Rectal smooth muscle tissue (tissue), 1 donor: ENCODE measurements around the gene NBAS.
"Not testable (repeated sequence)": the region's sequence is repeated elsewhere in the genome, so short reads cannot be mapped to it uniquely, and the experiment has no call there.

ENCODE experiments used
- H3K27ac ChIP-seq: one replicate; pipeline ENCODE4 v1.7.0; 2013; ENCODE audit warnings: low read depth, low read length, inconsistent platforms
- H3K27me3 ChIP-seq: one replicate; pipeline ENCODE4 v1.7.0; 2013; ENCODE audit warnings: low read length; ENCODE audit not compliant: control insufficient read depth, insufficient read depth
- H3K36me3 ChIP-seq: one replicate; pipeline ENCODE4 v1.7.0; 2013; ENCODE audit warnings: low read length; ENCODE audit not compliant: control insufficient read depth, insufficient read depth
- H3K4me1 ChIP-seq: one replicate; pipeline ENCODE4 v1.7.0; 2013; ENCODE audit warnings: low read length; ENCODE audit not compliant: control insufficient read depth, insufficient read depth
- H3K4me3 ChIP-seq: one replicate; pipeline ENCODE4 v1.7.0; 2013; ENCODE audit warnings: low read length
- H3K9ac ChIP-seq: one replicate; pipeline ENCODE4 v1.7.0; 2013; ENCODE audit warnings: low read length

The NBAS gene

DNA sequence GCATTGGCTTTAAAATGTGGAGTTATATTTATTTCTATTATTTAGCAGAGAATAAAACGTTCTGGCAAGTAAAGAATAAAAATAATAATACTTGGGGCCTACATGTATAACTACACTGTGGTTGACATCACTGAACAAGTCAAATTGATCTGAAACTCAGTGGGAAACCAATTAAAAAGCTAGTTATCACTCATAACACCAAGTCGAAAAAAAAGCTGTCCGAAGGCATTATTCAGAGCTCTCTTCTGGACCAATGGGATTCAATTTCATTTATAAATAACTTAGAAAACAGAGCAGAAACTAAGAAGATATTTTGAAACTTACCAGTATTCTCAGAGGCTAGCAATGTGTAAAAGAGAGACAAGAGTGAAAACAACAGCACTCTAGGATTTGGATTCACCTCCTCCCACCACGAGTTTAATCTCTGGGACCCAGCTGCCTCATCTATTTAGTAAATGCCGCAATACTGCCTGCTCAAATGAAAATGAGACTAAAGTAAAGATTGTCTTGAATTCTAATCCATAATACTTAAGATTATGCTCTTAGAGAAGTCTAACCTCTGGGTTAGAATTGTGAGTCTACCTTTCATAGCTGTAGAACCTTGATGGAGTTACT, 128.4 kb downstream of the NBAS start:
- H3K27ac ChIP-seq = no peak overlapping the region
- no peaks in the 10 kb centered on the region for H3K4me1 ChIP-seq
- H3K4me3 ChIP-seq = no peak overlapping the region
- H3K27me3 ChIP-seq = no peaks in the 10 kb centered on the region
- H3K9ac ChIP-seq = no peak overlapping the region
- H3K36me3 ChIP-seq = no peaks in the 10 kb centered on the region

GRCh38 chr2:15429032-15429431, 132.1 kb downstream of the NBAS start:
- no peak overlapping the region for H3K27ac ChIP-seq
- no peaks in the 10 kb centered on the region for H3K27me3 ChIP-seq
- H3K9ac ChIP-seq = no peak overlapping the region
- no peaks in the 10 kb centered on the region for H3K36me3 ChIP-seq
- no peaks in the 10 kb centered on the region for H3K4me1 ChIP-seq
- H3K4me3 ChIP-seq = no peak overlapping the region

DNA sequence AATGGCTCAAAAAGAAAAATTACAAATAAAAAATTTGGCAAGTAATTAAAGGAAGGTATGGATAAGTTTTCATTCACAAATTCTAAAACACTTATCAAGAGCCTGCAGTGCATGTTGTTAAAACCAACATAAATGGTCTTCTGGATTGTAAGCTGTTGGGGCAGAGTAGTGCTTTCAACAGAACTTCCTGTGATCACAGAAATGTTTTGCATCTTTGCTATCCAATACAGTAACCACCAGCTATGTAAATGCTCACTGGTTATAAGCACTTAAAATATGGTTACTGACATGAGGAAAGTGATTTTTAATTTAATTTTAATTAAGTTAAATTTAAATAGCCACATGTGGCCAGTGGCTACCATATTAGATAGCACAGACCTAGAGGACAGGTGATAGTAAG, 133.1 kb downstream of the NBAS start:
- no peaks in the 10 kb centered on the region for H3K4me1 ChIP-seq
- no peaks in the 10 kb centered on the region for H3K27me3 ChIP-seq
- H3K9ac ChIP-seq = no peak overlapping the region
- H3K4me3 ChIP-seq = no peak overlapping the region
- H3K27ac ChIP-seq = no peak overlapping the region
- H3K36me3 ChIP-seq = peaks cover 2% of the 10 kb centered on the region

- no peak overlapping the region for H3K9ac ChIP-seq
- H3K4me1 ChIP-seq = no peaks in the 10 kb centered on the region
- H3K36me3 ChIP-seq = peaks cover 2% of the 10 kb centered on the region
- no peak overlapping the region for H3K27ac ChIP-seq
- no peaks in the 10 kb centered on the region for H3K27me3 ChIP-seq
- H3K4me3 ChIP-seq = no peak overlapping the region
Measured at GRCh38 chr2:15426606-15427005, 134.5 kb downstream of the NBAS start.

GRCh38 chr2:15425712-15426111, 135.4 kb downstream of the NBAS start:
- Histone ChIP-seq H3K36me3 (peaks cover 2% of the 10 kb centered on the region), H3K4me3 (no peak overlapping the region), H3K9ac (no peak overlapping the region), H3K27me3 (no peaks in the 10 kb centered on the region), H3K27ac (no peak overlapping the region), H3K4me1 (no peaks in the 10 kb centered on the region)

- Histone ChIP-seq H3K4me1 (no peaks in the 10 kb centered on the region), H3K9ac (no peak overlapping the region), H3K4me3 (no peak overlapping the region), H3K27ac (no peak overlapping the region), H3K36me3 (peaks cover 2% of the 10 kb centered on the region), H3K27me3 (no peaks in the 10 kb centered on the region)
Measured at GRCh38 chr2:15421753-15422152, 139.4 kb downstream of the NBAS start.

- H3K4me1 ChIP-seq = no peaks in the 10 kb centered on the region
- no peaks in the 10 kb centered on the region for H3K27me3 ChIP-seq
- H3K27ac ChIP-seq = no peak overlapping the region
- H3K4me3 ChIP-seq = no peak overlapping the region
- H3K9ac ChIP-seq = no peak overlapping the region
- peaks cover 4% of the 10 kb centered on the region for H3K36me3 ChIP-seq
Measured at GRCh38 chr2:15415748-15416147, 145.4 kb downstream of the NBAS start.

DNA sequence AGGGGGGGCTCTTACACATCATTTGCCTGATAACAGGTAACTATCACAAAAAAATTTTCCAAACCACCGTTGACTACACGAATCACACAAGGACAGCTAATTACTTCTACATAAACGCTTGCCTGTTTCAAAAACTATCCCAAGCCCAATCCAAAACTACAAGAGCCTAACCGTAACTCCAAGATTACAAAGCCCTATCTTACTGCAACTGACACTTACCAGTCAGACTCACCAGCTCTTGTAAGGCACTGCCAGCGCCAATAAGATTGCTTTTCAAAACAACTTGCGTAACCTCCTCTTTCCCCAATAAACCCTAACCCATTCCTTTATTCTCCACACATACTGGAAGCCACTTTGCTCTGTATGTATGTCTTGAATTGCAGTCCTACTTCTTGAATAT, 148.4 kb downstream of the NBAS start:
- no peak overlapping the region for H3K4me3 ChIP-seq
- H3K27me3 ChIP-seq = no peaks in the 10 kb centered on the region
- H3K36me3 ChIP-seq = peaks cover 4% of the 10 kb centered on the region
- no peak overlapping the region for H3K27ac ChIP-seq
- H3K4me1 ChIP-seq = no peaks in the 10 kb centered on the region
- H3K9ac ChIP-seq = no peak overlapping the region

- Histone ChIP-seq H3K9ac (no peak overlapping the region), H3K27me3 (no peaks in the 10 kb centered on the region), H3K36me3 (peaks cover 4% of the 10 kb centered on the region), H3K4me1 (no peaks in the 10 kb centered on the region), H3K4me3 (no peak overlapping the region), H3K27ac (no peak overlapping the region)
Measured at GRCh38 chr2:15412309-15412708, 148.8 kb downstream of the NBAS start.

DNA sequence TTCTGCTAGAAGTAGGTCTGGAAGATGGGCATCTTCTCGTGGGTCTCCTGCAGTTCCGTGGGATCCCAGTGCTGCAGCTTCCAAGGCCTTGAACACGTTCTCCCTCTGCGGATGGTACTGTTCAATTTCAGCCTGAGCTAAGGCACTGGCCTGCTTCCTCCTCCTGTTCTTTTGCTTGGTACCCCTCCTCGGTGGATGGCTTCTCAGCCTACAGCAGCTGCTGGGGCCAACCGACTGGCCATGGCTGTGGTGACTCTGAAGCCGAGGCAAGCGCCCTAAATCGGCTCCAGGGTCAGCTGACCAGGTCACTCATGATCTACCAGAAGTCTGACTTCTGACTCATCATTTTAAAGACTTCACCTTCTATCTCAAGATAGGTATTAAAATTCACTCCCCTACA, 150.2 kb downstream of the NBAS start:
- no peak overlapping the region for H3K4me3 ChIP-seq
- no peak overlapping the region for H3K9ac ChIP-seq
- no peak overlapping the region for H3K27ac ChIP-seq
- peaks cover 4% of the 10 kb centered on the region for H3K36me3 ChIP-seq
- no peaks in the 10 kb centered on the region for H3K27me3 ChIP-seq
- no peaks in the 10 kb centered on the region for H3K4me1 ChIP-seq

DNA sequence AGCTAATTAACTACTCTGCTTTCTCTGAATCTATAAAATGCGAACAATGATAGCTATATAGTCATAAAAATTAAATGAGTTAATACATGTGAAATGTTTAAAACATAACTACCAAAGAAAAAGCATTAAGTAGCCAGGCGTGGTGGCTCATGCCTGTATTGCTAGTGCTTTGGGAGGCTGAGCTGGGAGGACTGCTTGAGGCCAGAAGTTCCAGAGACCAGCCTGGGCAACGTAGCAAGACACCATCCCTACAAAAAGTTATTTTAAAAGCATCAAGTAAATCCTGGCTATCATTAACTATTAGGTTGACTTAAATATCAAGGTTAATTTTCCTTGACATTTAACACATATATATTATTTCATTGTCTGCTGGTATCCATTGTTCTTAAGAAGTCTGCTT, 152.4 kb downstream of the NBAS start:
- H3K27me3 ChIP-seq = no peaks in the 10 kb centered on the region
- no peak overlapping the region for H3K27ac ChIP-seq
- peaks cover 4% of the 10 kb centered on the region for H3K36me3 ChIP-seq
- H3K9ac ChIP-seq = no peak overlapping the region
- H3K4me3 ChIP-seq = no peak overlapping the region
- H3K4me1 ChIP-seq = no peaks in the 10 kb centered on the region

DNA sequence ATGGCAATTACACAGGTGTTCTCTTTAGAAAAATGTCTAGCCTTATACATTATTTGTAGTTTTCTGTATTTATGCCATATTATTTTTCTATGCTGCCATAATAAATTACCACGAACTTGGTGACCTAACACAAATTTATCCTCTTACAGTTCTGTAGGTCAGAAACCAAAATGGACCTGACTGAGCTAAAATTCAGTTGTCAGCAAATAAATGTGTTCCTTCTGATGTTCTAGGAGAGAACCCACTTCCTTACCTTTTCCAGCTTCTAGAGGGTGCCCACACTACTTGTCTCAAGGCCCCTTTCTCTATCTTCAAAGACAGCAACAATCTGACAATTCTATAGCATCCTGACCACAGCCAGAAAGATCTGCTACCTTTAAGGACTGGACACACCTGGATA, 153.5 kb downstream of the NBAS start:
- Histone ChIP-seq H3K27ac (no peak overlapping the region), H3K36me3 (no peaks in the 10 kb centered on the region), H3K4me1 (no peaks in the 10 kb centered on the region), H3K4me3 (no peak overlapping the region), H3K9ac (no peak overlapping the region), H3K27me3 (no peaks in the 10 kb centered on the region)

- not testable (repeated sequence) for H3K4me1 ChIP-seq, H3K4me3 ChIP-seq, H3K9ac ChIP-seq, H3K27me3 ChIP-seq, H3K27ac ChIP-seq, H3K36me3 ChIP-seq
Measured at GRCh38 chr2:15404511-15404910, 156.6 kb downstream of the NBAS start.
